ENCODE data around the gene CABP4. TPM values are rescaled to one million over a fixed set of nuclear protein-coding genes. Genes with fewer than 3 reads are reported as not detected.

CABP4 gene
- total and polyA plus RNA-seq, 2 donors (not counting 1 experiment from before 2014, with no cell fraction given) = 3.2 to 5.2 TPM

GRCh38 chr11:67503119-67504004 lies 48.2 kb downstream of the CABP4 start:
- peak overlapping the region; percentile 97 for H3K4me2 ChIP-seq (replicated peaks; ENCODE audit: low read depth, low read length, poor library complexity, severe bottlenecking)
- TF ChIP-seq CTCF (IDR thresholded peaks at IDR 0.05) (no peak), EZH2 (IDR thresholded peaks at IDR 0.05; ENCODE audit: borderline replicate concordance, insufficient read depth, low read depth, low read length, poor library complexity, severe bottlenecking) (no peak)
- Mint-ChIP-seq H3K27ac (peak overlapping the region; percentile 59), H3K27me3 (no peaks in the 10 kb centered on the region), H3K4me1 (peaks cover 40% of the 10 kb centered on the region), H3K4me3 (peak overlapping the region; percentile 74), H3K9me3 (ENCODE audit: insufficient read depth) (no peaks in the 10 kb centered on the region)
- H3K4me1 ChIP-seq (ENCODE audit: control insufficient read depth in 2 of 2, insufficient read depth in 2 of 2, low read length in 2 of 2) = peaks cover 34 to 42% of the 10 kb centered on the region in 2 donors
- POLR2A ChIA-PET = interaction anchor here (0.5 to 1.3 kb wide), 2 partner anchors 111 to 164 kb away, joined by 3 to 5 read pairs; partner anchors contain the start of gene RAD9A
- peak overlapping the region in 3 of 5 experiments; percentile 86 to 90 (median 88) for H3K4me3 ChIP-seq (ENCODE audit: control extremely low read depth in 1 of 5, extremely low read depth in 1 of 5, insufficient read depth in 1 of 5, low read depth in 2 of 5, low read length in 4 of 5)
- H3K79me2 ChIP-seq (ENCODE audit: control insufficient read depth, insufficient read depth, low read length) = peaks cover 47% of the 10 kb centered on the region
- CTCF ChIA-PET = interaction anchor here (0.9 kb wide), 1 partner anchor 149 kb away, joined by 3 read pairs; no protein-coding TSS in a partner anchor
- H3K36me3 ChIP-seq (replicated peaks in 1 of 2; ENCODE audit: control extremely low read depth in 1 of 2, control insufficient read depth in 1 of 2, extremely low read depth in 1 of 2, insufficient read depth in 2 of 2, low read length in 1 of 2) = peaks cover 0 to 55% of the 10 kb centered on the region in 2 experiments
- H3K27ac ChIP-seq (ENCODE audit: low read length in 2 of 2) = no peak overlapping the region
- no peaks in the 10 kb centered on the region for H3K9me3 ChIP-seq (ENCODE audit: control extremely low read depth in 1 of 3, control insufficient read depth in 2 of 3, insufficient read depth in 1 of 3, low read length in 2 of 3)
- no peaks in the 10 kb centered on the region for H3K27me3 ChIP-seq (replicated peaks in 1 of 4; ENCODE audit: control extremely low read depth in 1 of 4, control insufficient read depth in 3 of 4, insufficient read depth in 4 of 4, low read length in 3 of 4)
- no peak for ATAC-seq (ENCODE audit: low read depth)
- peak; percentile 27 for DNase-seq
- intact Hi-C loops (cut with micrococcal nuclease) = loop anchor here (2.0 kb wide), 1 partner anchor 215 kb away; the partner anchor contains the start of gene ANKRD13D
- peaks cover 74% of the 10 kb centered on the region for H4K20me1 ChIP-seq (ENCODE audit: control insufficient read depth, insufficient read depth, low read length, poor library complexity, severe bottlenecking)
- no peak overlapping the region for H2AFZ ChIP-seq (ENCODE audit: insufficient read depth, low read depth, low read length, poor library complexity, severe bottlenecking)
- 95% methylated on average over 14 of the region's 19 CpGs for WGBS (ENCODE audit: insufficient coverage)
- H3K9ac ChIP-seq (ENCODE audit: low read length) = peak overlapping the region; percentile 89

All from B cell (primary cell).